ENCODE results near the gene RAB17. TPM values are rescaled to one million over a fixed set of nuclear protein-coding genes. Genes with fewer than 3 reads are reported as not detected.
A peak's percentile ranks its signal among the peaks of the same experiment; 100 is the strongest.

The RAB17 gene
- total RNA-seq, 4 donors from 2014 or later = 0.26 to 4.6 (median 4.0) TPM

DNA sequence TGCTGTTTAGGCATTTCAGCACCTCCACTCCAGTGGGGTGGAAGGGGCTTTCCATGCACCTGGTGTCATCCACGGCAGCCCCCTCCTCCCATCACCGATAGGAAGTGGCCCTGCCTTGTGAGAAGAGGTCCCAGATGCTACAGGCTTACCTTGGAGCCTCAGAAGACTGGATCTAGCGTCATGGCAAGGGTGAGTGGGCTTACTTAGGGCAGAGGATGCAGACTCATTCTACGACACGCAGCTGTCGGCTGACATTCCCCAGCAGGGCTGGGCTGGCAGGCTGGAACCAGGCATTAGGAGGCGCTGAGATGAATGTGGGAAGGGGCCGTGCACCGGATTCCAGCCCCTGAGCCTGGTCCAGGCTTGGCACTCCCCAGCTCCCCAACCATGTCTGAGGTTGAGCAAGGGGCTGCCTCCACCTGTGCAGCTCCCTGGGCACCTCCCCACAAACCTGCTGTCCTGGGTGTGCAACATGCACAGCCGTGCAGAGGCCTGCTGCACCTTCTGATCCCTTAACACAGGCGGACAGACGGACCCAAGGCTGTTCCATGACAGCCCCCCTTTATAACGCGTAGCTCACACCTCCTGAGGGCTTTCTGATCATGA lies 25.9 kb downstream of the RAB17 start:
- no peak for DNase-seq
- Histone ChIP-seq H3K4me1 (no peaks in the 10 kb centered on the region), H3K36me3 (no peaks in the 10 kb centered on the region), H3K27me3 (no peaks in the 10 kb centered on the region), H3K9me3 (no peaks in the 10 kb centered on the region), H3K4me3 (no peak overlapping the region), H3K27ac (no peak overlapping the region)
- TF ChIP-seq, protein P1, sequence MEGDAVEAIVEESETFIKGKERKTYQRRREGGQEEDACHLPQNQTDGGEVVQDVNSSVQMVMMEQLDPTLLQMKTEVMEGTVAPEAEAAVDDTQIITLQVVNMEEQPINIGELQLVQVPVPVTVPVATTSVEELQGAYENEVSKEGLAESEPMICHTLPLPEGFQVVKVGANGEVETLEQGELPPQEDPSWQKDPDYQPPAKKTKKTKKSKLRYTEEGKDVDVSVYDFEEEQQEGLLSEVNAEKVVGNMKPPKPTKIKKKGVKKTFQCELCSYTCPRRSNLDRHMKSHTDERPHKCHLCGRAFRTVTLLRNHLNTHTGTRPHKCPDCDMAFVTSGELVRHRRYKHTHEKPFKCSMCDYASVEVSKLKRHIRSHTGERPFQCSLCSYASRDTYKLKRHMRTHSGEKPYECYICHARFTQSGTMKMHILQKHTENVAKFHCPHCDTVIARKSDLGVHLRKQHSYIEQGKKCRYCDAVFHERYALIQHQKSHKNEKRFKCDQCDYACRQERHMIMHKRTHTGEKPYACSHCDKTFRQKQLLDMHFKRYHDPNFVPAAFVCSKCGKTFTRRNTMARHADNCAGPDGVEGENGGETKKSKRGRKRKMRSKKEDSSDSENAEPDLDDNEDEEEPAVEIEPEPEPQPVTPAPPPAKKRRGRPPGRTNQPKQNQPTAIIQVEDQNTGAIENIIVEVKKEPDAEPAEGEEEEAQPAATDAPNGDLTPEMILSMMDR (IDR thresholded peaks at IDR 0.05) = no peak
- no peak for TF ChIP-seq POLR2A (IDR thresholded peaks at IDR 0.05)
- intact Hi-C loops (cut with DNase I; ENCODE audit: low total_unique reads) = no loop called here

GRCh38 chr2:237563816-237564215 lies 26.7 kb downstream of the RAB17 start:
- Histone ChIP-seq H3K4me3 (no peak overlapping the region), H3K27me3 (no peaks in the 10 kb centered on the region), H3K36me3 (no peaks in the 10 kb centered on the region), H3K27ac (no peak overlapping the region), H3K4me1 (peaks cover 0 to 6% of the 10 kb centered on the region in 2 donors), H3K9me3 (no peaks in the 10 kb centered on the region)
- TF ChIP-seq, protein P1 (IDR thresholded peaks at IDR 0.05) = no peak
- no peak for TF ChIP-seq POLR2A (IDR thresholded peaks at IDR 0.05)
- no peak for DNase-seq
- intact Hi-C loops (cut with DNase I; ENCODE audit: low total_unique reads) = no loop called here

DNA sequence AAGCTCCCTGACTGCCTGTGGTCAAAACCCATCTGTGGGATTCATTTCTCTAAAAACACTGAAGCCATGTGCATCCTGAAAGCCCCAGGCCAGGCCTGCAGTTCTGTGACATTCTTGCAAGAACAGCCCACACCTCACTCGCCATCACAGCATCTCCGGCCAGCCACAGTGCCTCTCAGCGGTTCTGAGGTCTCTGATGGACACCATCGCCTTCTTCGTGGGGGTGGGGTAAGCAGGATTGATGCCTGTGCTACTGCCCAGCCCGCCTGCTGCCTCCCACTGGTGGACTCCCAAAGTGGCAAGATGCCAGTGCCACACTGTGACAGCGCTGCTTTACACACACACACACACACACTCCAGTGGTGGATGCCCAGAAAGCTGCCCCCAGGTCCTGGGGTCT lies 29.3 kb downstream of the RAB17 start:
- Histone ChIP-seq H3K4me3 (no peak overlapping the region), H3K4me1 (peaks cover 0 to 8% of the 10 kb centered on the region in 2 donors), H3K27ac (no peak overlapping the region), H3K36me3 (no peaks in the 10 kb centered on the region), H3K27me3 (no peaks in the 10 kb centered on the region), H3K9me3 (no peaks in the 10 kb centered on the region)
- no peak for DNase-seq
- TF ChIP-seq, protein P1 (IDR thresholded peaks at IDR 0.05) = no peak
- TF ChIP-seq POLR2A (IDR thresholded peaks at IDR 0.05) = no peak
- intact Hi-C loops (cut with DNase I; ENCODE audit: low total_unique reads) = no loop called here

- peak; percentile 86 to 92 for DNase-seq
- no peak overlapping the region for H3K4me3 ChIP-seq
- H3K27me3 ChIP-seq = no peaks in the 10 kb centered on the region
- peak overlapping the region; percentile 49 to 77 for H3K27ac ChIP-seq
- peaks cover 0 to 8% of the 10 kb centered on the region in 2 donors for H3K4me1 ChIP-seq
- peaks cover 0 to 5% of the 10 kb centered on the region in 2 donors for H3K9me3 ChIP-seq
- TF ChIP-seq POLR2A (IDR thresholded peaks at IDR 0.05) = peak in 1 of 2 donors; percentile 7
- TF ChIP-seq, protein P1 (IDR thresholded peaks at IDR 0.05) = no peak
- intact Hi-C loops (cut with DNase I; ENCODE audit: low total_unique reads) = no loop called here
- no peaks in the 10 kb centered on the region for H3K36me3 ChIP-seq
Measured at GRCh38 chr2:237558961-237559641, 31.4 kb downstream of the RAB17 start.

- H3K36me3 ChIP-seq = no peaks in the 10 kb centered on the region
- H3K4me1 ChIP-seq = peaks cover 0 to 8% of the 10 kb centered on the region in 2 donors
- peak overlapping the region; percentile 49 to 77 for H3K27ac ChIP-seq
- H3K9me3 ChIP-seq = peaks cover 0 to 5% of the 10 kb centered on the region in 2 donors
- no peak for TF ChIP-seq POLR2A (IDR thresholded peaks at IDR 0.05)
- TF ChIP-seq, protein P1 (IDR thresholded peaks at IDR 0.05) = no peak
- no peak for DNase-seq
- H3K4me3 ChIP-seq = no peak overlapping the region
- intact Hi-C loops (cut with DNase I; ENCODE audit: low total_unique reads) = no loop called here
- no peaks in the 10 kb centered on the region for H3K27me3 ChIP-seq
Measured at GRCh38 chr2:237557633-237558015, 32.9 kb downstream of the RAB17 start.

All from uterus (tissue), 4 donors.